ENCODE results near the gene RTL5.

DNA sequence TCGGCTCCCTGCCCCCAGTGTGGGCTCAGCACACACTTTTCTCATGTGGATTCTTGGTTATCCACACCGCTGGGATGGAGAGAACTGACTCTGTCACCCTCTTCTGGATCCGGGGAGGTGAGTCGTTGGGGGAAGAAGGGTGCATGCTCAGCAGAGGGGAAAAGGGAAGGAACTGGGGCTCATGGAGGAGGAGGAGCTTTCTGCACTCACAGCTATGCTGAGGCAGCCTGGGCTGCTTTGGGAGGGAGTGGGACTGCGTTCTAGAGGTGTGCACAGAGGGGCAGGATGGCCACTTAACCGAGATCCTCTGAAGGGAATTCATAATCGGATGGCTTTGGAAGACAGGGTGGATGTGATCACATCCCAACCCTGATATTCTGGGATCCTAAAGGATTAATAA lies 51.6 kb downstream of the RTL5 start:
- TF ChIP-seq, protein P1, sequence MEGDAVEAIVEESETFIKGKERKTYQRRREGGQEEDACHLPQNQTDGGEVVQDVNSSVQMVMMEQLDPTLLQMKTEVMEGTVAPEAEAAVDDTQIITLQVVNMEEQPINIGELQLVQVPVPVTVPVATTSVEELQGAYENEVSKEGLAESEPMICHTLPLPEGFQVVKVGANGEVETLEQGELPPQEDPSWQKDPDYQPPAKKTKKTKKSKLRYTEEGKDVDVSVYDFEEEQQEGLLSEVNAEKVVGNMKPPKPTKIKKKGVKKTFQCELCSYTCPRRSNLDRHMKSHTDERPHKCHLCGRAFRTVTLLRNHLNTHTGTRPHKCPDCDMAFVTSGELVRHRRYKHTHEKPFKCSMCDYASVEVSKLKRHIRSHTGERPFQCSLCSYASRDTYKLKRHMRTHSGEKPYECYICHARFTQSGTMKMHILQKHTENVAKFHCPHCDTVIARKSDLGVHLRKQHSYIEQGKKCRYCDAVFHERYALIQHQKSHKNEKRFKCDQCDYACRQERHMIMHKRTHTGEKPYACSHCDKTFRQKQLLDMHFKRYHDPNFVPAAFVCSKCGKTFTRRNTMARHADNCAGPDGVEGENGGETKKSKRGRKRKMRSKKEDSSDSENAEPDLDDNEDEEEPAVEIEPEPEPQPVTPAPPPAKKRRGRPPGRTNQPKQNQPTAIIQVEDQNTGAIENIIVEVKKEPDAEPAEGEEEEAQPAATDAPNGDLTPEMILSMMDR (IDR thresholded peaks at IDR 0.05; ENCODE audit: low read depth, low read length) = no peak
- TF ChIP-seq MYC (IDR thresholded peaks at IDR 0.05; ENCODE audit: low read depth, low read length) = no peak
- no peak for TF ChIP-seq POLR2A (IDR thresholded peaks at IDR 0.05; ENCODE audit: extremely low read depth, insufficient read length)

All from NB4 (cell line).